Panc1 (cell line): ENCODE measurements around the gene OR5M11. TPM values are rescaled to one million over a fixed set of nuclear protein-coding genes. Genes with fewer than 3 reads are reported as not detected.
"Not testable (repeated sequence)": the region's sequence is repeated elsewhere in the genome, so short reads cannot be mapped to it uniquely, and the experiment has no call there.

Experiments used
- ATAC-seq: fragments of 200-7000 bp; cut with Tn5 transposase; 2 replicates; pipeline ENCODE4 v1.9.1; 2020; ENCODE audit warnings: mild to moderate bottlenecking, moderate library complexity
- BruUV-seq: library from RNA; stranded (reverse); fragments of 400-500 nt; replicated peaks from 2 replicates; lab custom pipeline; 2021; lab: Mats Ljungman, UMichigan
- CTCF ChIA-PET: fragments of 300-600 bp; sonication (Branson Sonifier 250); formaldehyde crosslinking; loops from one replicate; lab custom pipeline; 2022; ENCODE audit warnings: antibody characterized with exemption; lab: Charles Lee
- POLR2A ChIA-PET: fragments of 300-600 bp; sonication (Branson Sonifier 250); formaldehyde crosslinking; loops from one replicate; lab custom pipeline; 2022; ENCODE audit warnings: antibody characterized with exemption; lab: Charles Lee
- DNase-seq: peaks from one replicate; pipeline ENCODE4 v3.0.0-alpha.2; 2010; ENCODE audit warnings: low read depth, low spot score
- H3K27ac ChIP-seq: 2 replicates; pipeline ENCODE4 v1.5.1; 2011; ENCODE audit warnings: mild to moderate bottlenecking, low read length, inconsistent platforms
- H3K27me3 ChIP-seq: fragments of 200-500 bp; sonication (Bioruptor generic); 2 replicates; pipeline ENCODE4 v1.6.0; 2014; ENCODE audit warnings: low read length, inconsistent platforms; ENCODE audit not compliant: control insufficient read depth, insufficient read depth
- H3K36me3 ChIP-seq: fragments of 200-500 bp; sonication (Bioruptor generic); 2 replicates; pipeline ENCODE4 v1.5.1; 2014; ENCODE audit warnings: inconsistent platforms, mild to moderate bottlenecking, low read length, moderate library complexity; ENCODE audit not compliant: control insufficient read depth, insufficient read depth
- H3K4me1 ChIP-seq: 2 replicates; pipeline ENCODE4 v1.5.1; 2011; ENCODE audit warnings: inconsistent platforms, mild to moderate bottlenecking, low read length, moderate library complexity; ENCODE audit not compliant: control insufficient read depth, insufficient read depth
- H3K4me3 ChIP-seq, 2 experiments: 2 replicates each; pipeline ENCODE4 v1.5.1; 2011 to 2012; ENCODE audit warnings: low read depth in 2 of 2, low read length in 2 of 2, mild to moderate bottlenecking in 2 of 2, inconsistent platforms in 1 of 2, moderate library complexity in 1 of 2
- H3K9me3 ChIP-seq: fragments of 200-500 bp; sonication (Bioruptor generic); 2 replicates; pipeline ENCODE4 v1.5.1; 2014; ENCODE audit warnings: low read depth, mild to moderate bottlenecking, inconsistent platforms, low read length, moderate library complexity; ENCODE audit not compliant: control insufficient read depth, insufficient read depth
- POLR2AphosphoS5 ChIP-seq: IDR thresholded peaks from 2 replicates; pipeline ENCODE4 v1.6.1; 2012; ENCODE audit warnings: mild to moderate bottlenecking, low read depth, low read length, moderate library complexity
- SIN3A ChIP-seq: IDR thresholded peaks from 2 replicates; pipeline ENCODE4 v1.6.1; 2012; ENCODE audit warnings: low read depth, mild to moderate bottlenecking, low read length, moderate library complexity, borderline replicate concordance; ENCODE audit not compliant: insufficient read depth
- TCF7L2 ChIP-seq: IDR thresholded peaks from 2 replicates; pipeline ENCODE4 v1.6.1; 2011; ENCODE audit warnings: mild to moderate bottlenecking, low read depth, low read length, inconsistent platforms
- in situ Hi-C: cut with HindIII; loops from 2 replicates; pipeline ENCODE4 v1.10.0; 2016; ENCODE audit warnings: low sequenced_read_pairs, low pct_unique_long_range_greater_than_20kb
- intact Hi-C: fragments of 100-400 bp; cut with micrococcal nuclease; formaldehyde crosslinking; loops from one replicate; pipeline ENCODE4 v1.10.0; 2022; ENCODE audit not compliant: unreplicated experiment
- total RNA-seq: library from RNA; stranded (reverse); gene quantifications from one replicate; pipeline ENCODE4 v1.2.1, GENCODE V29; 2021; ENCODE audit not compliant: unreplicated experiment
- TF ChIP-seq, protein P1 (sequence below): fragments of 450-650 bp; IDR thresholded peaks from 2 replicates; pipeline ENCODE4 v1.5.1; 2017; ENCODE audit warnings: mild to moderate bottlenecking
- TF ChIP-seq, protein P2 (sequence below), 2 experiments: IDR thresholded peaks; 2 replicates each; pipeline ENCODE4 v1.6.1; 2011 to 2012; ENCODE audit warnings: low read depth in 2 of 2, control low read depth in 1 of 2, low read length in 1 of 2, mild to moderate bottlenecking in 1 of 2, moderate library complexity in 1 of 2; ENCODE audit not compliant: insufficient read depth in 1 of 2

OR5M11 gene
- total RNA-seq, 1 experiment from 2014 or later: not detected

DNA sequence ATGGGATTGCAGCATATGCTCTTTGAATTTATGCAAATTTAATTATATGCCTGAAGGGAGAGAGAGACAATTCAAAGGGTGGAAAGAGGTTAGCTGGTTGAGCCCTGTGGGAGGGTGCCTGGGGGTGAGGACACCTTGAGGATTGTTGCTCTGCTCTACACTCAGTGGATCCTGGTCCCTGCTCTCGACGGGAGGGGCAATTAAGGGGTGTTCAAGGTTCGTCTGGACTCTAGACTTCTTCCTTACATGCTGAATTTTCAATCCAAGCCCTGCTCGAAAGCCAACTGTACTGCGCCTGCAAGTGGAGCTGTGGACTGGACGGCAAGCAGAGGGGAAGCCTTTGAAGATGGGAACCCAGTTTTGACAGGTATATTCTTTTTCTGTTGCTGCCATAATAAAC lies 15.5 kb upstream of the OR5M11 start:
- no peak overlapping the region for H3K4me3 ChIP-seq
- CTCF ChIA-PET: no interaction called here
- H3K9me3 ChIP-seq: no peaks in the 10 kb centered on the region
- ATAC-seq: no peak
- intact Hi-C loops (no loop called here), in situ Hi-C loops (no loop called here)
- no peaks in the 10 kb centered on the region for H3K4me1 ChIP-seq
- no peak for TF ChIP-seq SIN3A
- TF ChIP-seq, protein P1, sequence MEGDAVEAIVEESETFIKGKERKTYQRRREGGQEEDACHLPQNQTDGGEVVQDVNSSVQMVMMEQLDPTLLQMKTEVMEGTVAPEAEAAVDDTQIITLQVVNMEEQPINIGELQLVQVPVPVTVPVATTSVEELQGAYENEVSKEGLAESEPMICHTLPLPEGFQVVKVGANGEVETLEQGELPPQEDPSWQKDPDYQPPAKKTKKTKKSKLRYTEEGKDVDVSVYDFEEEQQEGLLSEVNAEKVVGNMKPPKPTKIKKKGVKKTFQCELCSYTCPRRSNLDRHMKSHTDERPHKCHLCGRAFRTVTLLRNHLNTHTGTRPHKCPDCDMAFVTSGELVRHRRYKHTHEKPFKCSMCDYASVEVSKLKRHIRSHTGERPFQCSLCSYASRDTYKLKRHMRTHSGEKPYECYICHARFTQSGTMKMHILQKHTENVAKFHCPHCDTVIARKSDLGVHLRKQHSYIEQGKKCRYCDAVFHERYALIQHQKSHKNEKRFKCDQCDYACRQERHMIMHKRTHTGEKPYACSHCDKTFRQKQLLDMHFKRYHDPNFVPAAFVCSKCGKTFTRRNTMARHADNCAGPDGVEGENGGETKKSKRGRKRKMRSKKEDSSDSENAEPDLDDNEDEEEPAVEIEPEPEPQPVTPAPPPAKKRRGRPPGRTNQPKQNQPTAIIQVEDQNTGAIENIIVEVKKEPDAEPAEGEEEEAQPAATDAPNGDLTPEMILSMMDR: no peak
- H3K36me3 ChIP-seq: no peaks in the 10 kb centered on the region
- DNase-seq: no peak
- POLR2A ChIA-PET: no interaction called here
- BruUV-seq: no TSS peak
- no peak overlapping the region for H3K27ac ChIP-seq
- no peaks in the 10 kb centered on the region for H3K27me3 ChIP-seq

DNA sequence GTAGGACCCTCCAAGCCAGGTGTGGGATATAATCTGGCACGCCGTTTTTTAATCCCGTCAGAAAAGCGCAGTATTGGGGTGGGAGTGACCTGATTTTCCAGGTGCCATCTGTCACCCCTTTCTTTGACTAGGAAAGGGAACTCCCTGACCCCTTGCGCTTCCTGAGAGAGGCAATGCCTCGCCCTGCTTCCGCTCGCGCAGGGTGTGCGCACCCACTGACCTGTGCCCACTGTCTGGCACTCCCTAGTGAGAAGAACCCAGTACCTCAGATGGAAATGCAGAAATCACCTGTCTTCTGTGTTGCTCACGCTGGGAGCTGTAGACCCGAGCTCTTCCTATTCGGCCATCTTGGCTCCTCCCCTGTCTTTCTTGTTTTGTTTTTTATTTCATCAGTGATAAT lies 11.6 kb upstream of the OR5M11 start:
- H3K27me3 ChIP-seq, POLR2A ChIA-PET, ATAC-seq, H3K4me1 ChIP-seq, H3K36me3 ChIP-seq, intact Hi-C loops, H3K9me3 ChIP-seq, DNase-seq, in situ Hi-C loops, CTCF ChIA-PET, H3K4me3 ChIP-seq, H3K27ac ChIP-seq, BruUV-seq: not testable (repeated sequence)

DNA sequence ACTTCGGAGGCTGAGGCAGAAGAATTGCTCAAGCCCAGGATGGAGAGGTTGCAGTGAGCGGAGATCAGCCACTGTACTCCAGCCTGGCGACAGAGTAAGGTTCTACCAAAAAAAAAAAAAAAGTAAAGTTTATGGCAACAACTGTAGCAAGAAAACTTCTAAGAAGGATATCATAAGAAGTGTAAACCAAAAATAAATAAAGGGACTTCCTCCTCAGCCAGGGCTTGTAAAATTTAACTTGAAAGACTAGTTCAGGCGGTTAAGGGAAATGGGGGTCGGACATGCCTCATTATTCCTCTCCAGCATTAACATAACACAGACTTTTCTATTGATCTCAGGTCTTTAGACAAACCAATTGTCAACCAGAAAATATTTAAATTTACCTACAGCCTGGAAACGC lies 2.5 kb upstream of the OR5M11 start:
- no TSS peak for BruUV-seq

More for the DNA sequence above, 2.5 kb upstream of the OR5M11 start:
- no peaks in the 10 kb centered on the region for H3K27me3 ChIP-seq
- ChIA-PET CTCF (no interaction called here), POLR2A (no interaction called here)
- in situ Hi-C loops (no loop called here), intact Hi-C loops (no loop called here)
- TF ChIP-seq, protein P2, sequence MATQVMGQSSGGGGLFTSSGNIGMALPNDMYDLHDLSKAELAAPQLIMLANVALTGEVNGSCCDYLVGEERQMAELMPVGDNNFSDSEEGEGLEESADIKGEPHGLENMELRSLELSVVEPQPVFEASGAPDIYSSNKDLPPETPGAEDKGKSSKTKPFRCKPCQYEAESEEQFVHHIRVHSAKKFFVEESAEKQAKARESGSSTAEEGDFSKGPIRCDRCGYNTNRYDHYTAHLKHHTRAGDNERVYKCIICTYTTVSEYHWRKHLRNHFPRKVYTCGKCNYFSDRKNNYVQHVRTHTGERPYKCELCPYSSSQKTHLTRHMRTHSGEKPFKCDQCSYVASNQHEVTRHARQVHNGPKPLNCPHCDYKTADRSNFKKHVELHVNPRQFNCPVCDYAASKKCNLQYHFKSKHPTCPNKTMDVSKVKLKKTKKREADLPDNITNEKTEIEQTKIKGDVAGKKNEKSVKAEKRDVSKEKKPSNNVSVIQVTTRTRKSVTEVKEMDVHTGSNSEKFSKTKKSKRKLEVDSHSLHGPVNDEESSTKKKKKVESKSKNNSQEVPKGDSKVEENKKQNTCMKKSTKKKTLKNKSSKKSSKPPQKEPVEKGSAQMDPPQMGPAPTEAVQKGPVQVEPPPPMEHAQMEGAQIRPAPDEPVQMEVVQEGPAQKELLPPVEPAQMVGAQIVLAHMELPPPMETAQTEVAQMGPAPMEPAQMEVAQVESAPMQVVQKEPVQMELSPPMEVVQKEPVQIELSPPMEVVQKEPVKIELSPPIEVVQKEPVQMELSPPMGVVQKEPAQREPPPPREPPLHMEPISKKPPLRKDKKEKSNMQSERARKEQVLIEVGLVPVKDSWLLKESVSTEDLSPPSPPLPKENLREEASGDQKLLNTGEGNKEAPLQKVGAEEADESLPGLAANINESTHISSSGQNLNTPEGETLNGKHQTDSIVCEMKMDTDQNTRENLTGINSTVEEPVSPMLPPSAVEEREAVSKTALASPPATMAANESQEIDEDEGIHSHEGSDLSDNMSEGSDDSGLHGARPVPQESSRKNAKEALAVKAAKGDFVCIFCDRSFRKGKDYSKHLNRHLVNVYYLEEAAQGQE (IDR thresholded peaks at IDR 0.05; ENCODE audit: insufficient read depth in 1 of 2, low read depth in 2 of 2, low read length in 1 of 2): no peak
- TF ChIP-seq TCF7L2 (no peak), POLR2AphosphoS5 (no peak), SIN3A (no peak)
- TF ChIP-seq, protein P1: no peak
- no peak overlapping the region for H3K27ac ChIP-seq
- H3K36me3 ChIP-seq: no peaks in the 10 kb centered on the region
- no peak for DNase-seq
- no peaks in the 10 kb centered on the region for H3K9me3 ChIP-seq
- H3K4me3 ChIP-seq: no peak overlapping the region
- ATAC-seq: no peak
- no peaks in the 10 kb centered on the region for H3K4me1 ChIP-seq
